HepG2 (cell line): ENCODE measurements around the gene TCAP. TPM values are rescaled to one million over a fixed set of nuclear protein-coding genes. Genes with fewer than 3 reads are reported as not detected.

ENCODE experiments used
- ADNP ChIP-seq: sonication (generic); formaldehyde crosslinking; IDR thresholded peaks from 2 replicates; pipeline ENCODE4 v1.4.0; 2020; ENCODE audit warnings: missing genetic modification reagents
- BRD4 ChIP-seq: sonication (generic); formaldehyde crosslinking; IDR thresholded peaks from 2 replicates; pipeline ENCODE4 v1.4.0; 2020; ENCODE audit warnings: missing genetic modification reagents
- ETV5 ChIP-seq: IDR thresholded peaks from 2 replicates; pipeline ENCODE4 v1.6.1; 2018; ENCODE audit warnings: missing biosample characterization, missing genetic modification reagents, inconsistent platforms, borderline replicate concordance
- GABPA ChIP-seq, 2 experiments: IDR thresholded peaks; 2 replicates each; pipeline ENCODE4 v1.6.1; 2011 to 2016; ENCODE audit warnings: low read depth in 2 of 2, low read length in 1 of 2, missing biosample characterization in 1 of 2, missing genetic modification characterization in 1 of 2
- SMAD9 ChIP-seq: sonication (generic); formaldehyde crosslinking; IDR thresholded peaks from 2 replicates; pipeline ENCODE4 v1.5.1; 2020; ENCODE audit warnings: mild to moderate bottlenecking, missing genetic modification reagents
- SMARCC2 ChIP-seq: fragments of 450-650 bp; IDR thresholded peaks from 2 replicates; pipeline ENCODE4 v1.6.1; 2017; ENCODE audit warnings: antibody characterized with exemption, mild to moderate bottlenecking
- STAG1 ChIP-seq: sonication (generic); formaldehyde crosslinking; IDR thresholded peaks from 2 replicates; pipeline ENCODE4 v1.4.0; 2020; ENCODE audit warnings: missing genetic modification reagents
- TFE3 ChIP-seq: IDR thresholded peaks from 2 replicates; pipeline ENCODE4 v1.6.1; 2016
- THAP7 ChIP-seq: sonication (generic); formaldehyde crosslinking; IDR thresholded peaks from 2 replicates; pipeline ENCODE4 v1.8.1; 2023; ENCODE audit warnings: mild to moderate bottlenecking, missing genetic modification reagents
- ZNF232 ChIP-seq: sonication (generic); formaldehyde crosslinking; IDR thresholded peaks from 2 replicates; pipeline ENCODE4 v1.4.0; 2020; ENCODE audit warnings: missing genetic modification reagents, borderline replicate concordance
- ZNF414 ChIP-seq: sonication (generic); formaldehyde crosslinking; IDR thresholded peaks from 2 replicates; pipeline ENCODE4 v1.5.0; 2020; ENCODE audit warnings: missing genetic modification reagents
- ZNF431 ChIP-seq: sonication (generic); formaldehyde crosslinking; IDR thresholded peaks from 2 replicates; pipeline ENCODE4 v1.9.0; 2022; ENCODE audit warnings: missing genetic modification reagents, low read depth, mild to moderate bottlenecking, borderline replicate concordance
- ZNF605 ChIP-seq: sonication (generic); formaldehyde crosslinking; IDR thresholded peaks from 2 replicates; pipeline ENCODE4 v1.8.0; 2022; ENCODE audit warnings: mild to moderate bottlenecking, missing genetic modification reagents
- ZNF75D ChIP-seq: sonication (generic); formaldehyde crosslinking; IDR thresholded peaks from 2 replicates; pipeline ENCODE4 v1.8.1; 2023; ENCODE audit warnings: missing genetic modification reagents, mild to moderate bottlenecking, borderline replicate concordance
- polyA plus RNA-seq, 8 experiments: library from polyadenylated mRNA; depleted of rRNA in 3 of 8; stranded (reverse) in 7 of 8; unstranded in 1 of 8; fragments of >200 nt; fragmentation: Illumina TruSeq in 4 of 8; extraction: Trizol in 4 of 8; gene quantifications; 2 replicates each; pipeline versions ENCODE4 v1.2.1 to v1.2.3, GENCODE V29; 2011 to 2016; ENCODE audit warnings: low read depth in 4 of 8, missing spikeins in 1 of 8, mixed read lengths in 1 of 8; ENCODE audit not compliant: insufficient read depth in 1 of 8
- total RNA-seq, 5 experiments: library from RNA; depleted of rRNA; stranded (reverse); fragments of >200 nt; fragmentation: Illumina TruSeq; extraction: Trizol; gene quantifications; 2 replicates each; pipeline ENCODE4 v1.2.3, GENCODE V29; 2016; ENCODE audit warnings: low read depth in 1 of 5
- TF ChIP-seq, protein P1 (sequence below): sonication (generic); formaldehyde crosslinking; IDR thresholded peaks from 2 replicates; pipeline ENCODE4 v1.5.0; 2020; ENCODE audit warnings: missing genetic modification reagents
- TF ChIP-seq, protein P2 (sequence below): sonication (generic); formaldehyde crosslinking; IDR thresholded peaks from 2 replicates; pipeline ENCODE4 v1.5.1; 2020; ENCODE audit warnings: missing genetic modification reagents, mild to moderate bottlenecking, borderline replicate concordance

The TCAP gene
- total and polyA plus RNA-seq, 2 of the 13 experiments (the other 11 are each of a cell fraction or from before 2014, with no cell fraction given), result 0.24 to 0.65 TPM

DNA sequence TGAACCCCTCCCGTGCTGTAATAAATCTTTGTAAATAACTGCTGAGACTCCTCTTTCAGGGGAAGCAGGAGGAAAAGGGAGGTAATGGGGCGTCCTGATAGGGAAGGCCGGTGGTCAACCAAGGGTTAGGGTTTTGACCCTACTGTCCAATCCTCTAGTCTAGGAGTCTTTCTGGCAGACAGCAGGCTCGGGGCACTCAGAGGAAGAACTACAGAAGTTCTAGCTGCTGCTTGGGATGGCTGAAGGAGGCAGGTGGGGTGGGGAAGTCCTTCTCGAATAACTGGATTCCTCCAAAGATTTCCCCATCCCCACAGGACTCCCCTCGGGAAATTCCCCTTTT lies 28.6 kb upstream of the TCAP start (continued):
- TF ChIP-seq ZNF431 (no peak), ZNF75D (CRISPR knock-in tag) (no peak), TFE3 (no peak), GABPA (IDR thresholded peaks at IDR 0.05; ENCODE audit: low read depth, low read length) (no peak), GABPA (CRISPR knock-in tag; IDR thresholded peaks at IDR 0.05; ENCODE audit: low read depth) (no peak), ETV5 (CRISPR knock-in tag) (no peak), ZNF605 (CRISPR knock-in tag) (0 out of 2 replicates have a peak, but pooled peaks have one; percentile 7), SMAD9 (no peak), BRD4 (CRISPR knock-in tag) (no peak), ZNF414 (CRISPR knock-in tag) (no peak), STAG1 (CRISPR knock-in tag) (no peak), ADNP (CRISPR knock-in tag) (no peak), ZNF232 (0 out of 2 replicates have a peak, but pooled peaks have one; percentile 9), THAP7 (CRISPR knock-in tag) (peak; percentile 76), SMARCC2 (no peak)
- TF ChIP-seq, protein P1, sequence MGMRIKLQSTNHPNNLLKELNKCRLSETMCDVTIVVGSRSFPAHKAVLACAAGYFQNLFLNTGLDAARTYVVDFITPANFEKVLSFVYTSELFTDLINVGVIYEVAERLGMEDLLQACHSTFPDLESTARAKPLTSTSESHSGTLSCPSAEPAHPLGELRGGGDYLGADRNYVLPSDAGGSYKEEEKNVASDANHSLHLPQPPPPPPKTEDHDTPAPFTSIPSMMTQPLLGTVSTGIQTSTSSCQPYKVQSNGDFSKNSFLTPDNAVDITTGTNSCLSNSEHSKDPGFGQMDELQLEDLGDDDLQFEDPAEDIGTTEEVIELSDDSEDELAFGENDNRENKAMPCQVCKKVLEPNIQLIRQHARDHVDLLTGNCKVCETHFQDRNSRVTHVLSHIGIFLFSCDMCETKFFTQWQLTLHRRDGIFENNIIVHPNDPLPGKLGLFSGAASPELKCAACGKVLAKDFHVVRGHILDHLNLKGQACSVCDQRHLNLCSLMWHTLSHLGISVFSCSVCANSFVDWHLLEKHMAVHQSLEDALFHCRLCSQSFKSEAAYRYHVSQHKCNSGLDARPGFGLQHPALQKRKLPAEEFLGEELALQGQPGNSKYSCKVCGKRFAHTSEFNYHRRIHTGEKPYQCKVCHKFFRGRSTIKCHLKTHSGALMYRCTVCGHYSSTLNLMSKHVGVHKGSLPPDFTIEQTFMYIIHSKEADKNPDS (CRISPR knock-in tag), result 0 out of 2 replicates have a peak, but pooled peaks have one; percentile 9
- TF ChIP-seq, protein P2, sequence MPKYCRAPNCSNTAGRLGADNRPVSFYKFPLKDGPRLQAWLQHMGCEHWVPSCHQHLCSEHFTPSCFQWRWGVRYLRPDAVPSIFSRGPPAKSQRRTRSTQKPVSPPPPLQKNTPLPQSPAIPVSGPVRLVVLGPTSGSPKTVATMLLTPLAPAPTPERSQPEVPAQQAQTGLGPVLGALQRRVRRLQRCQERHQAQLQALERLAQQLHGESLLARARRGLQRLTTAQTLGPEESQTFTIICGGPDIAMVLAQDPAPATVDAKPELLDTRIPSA (CRISPR knock-in tag), result 0 out of 2 replicates have a peak, but pooled peaks have one; percentile 84
